Activated naive CD8-positive, alpha-beta T cell treated with anti-CD3 and anti-CD28 coated beads, Interleukin-2, amount 10 ng/mL, durations not matched to agents 7 days and 5 days (primary cell): ENCODE measurements around the gene DZIP1. TPM values are rescaled to one million over a fixed set of nuclear protein-coding genes. Genes with fewer than 3 reads are reported as not detected.

Experiments
- ATAC-seq: fragments of 150-1000 bp; cut with Tn5 transposase; one replicate; pipeline ENCODE4 v1.10.0; 2021; ENCODE audit warnings: low read depth, moderate library complexity
- POLR2A ChIA-PET: fragments of 350-600 bp; sonication (Branson Sonifier 250); formaldehyde crosslinking; loops from one replicate; lab custom pipeline; 2021; ENCODE audit warnings: antibody characterized with exemption; lab: Charles Lee
- DNase-seq: peaks from one replicate; pipeline ENCODE4 v3.0.0; 2021
- H3K27ac Mint-ChIP-seq: one replicate; pipeline ENCODE4 v1.8.0; 2022; ENCODE audit warnings: mild to moderate bottlenecking, mixed read lengths
- H3K27me3 Mint-ChIP-seq: one replicate; pipeline ENCODE4 v1.8.0; 2022; ENCODE audit warnings: mild to moderate bottlenecking, moderate library complexity, mixed read lengths
- H3K36me3 Mint-ChIP-seq: one replicate; pipeline ENCODE4 v1.8.0; 2021; ENCODE audit warnings: mild to moderate bottlenecking, mixed read lengths
- H3K4me1 Mint-ChIP-seq: one replicate; pipeline ENCODE4 v1.8.0; 2021; ENCODE audit warnings: mixed read lengths
- H3K4me3 Mint-ChIP-seq: one replicate; pipeline ENCODE4 v1.8.0; 2022; ENCODE audit warnings: mild to moderate bottlenecking, moderate library complexity, mixed read lengths
- H3K9me3 Mint-ChIP-seq: one replicate; pipeline ENCODE4 v1.8.0; 2021; ENCODE audit warnings: mixed read lengths
- total RNA-seq, 2 experiments: library from RNA; stranded (reverse); gene quantifications; one replicate each; pipeline ENCODE4 v1.2.3, GENCODE V29; 2021

DZIP1 gene
- total RNA-seq, 2 experiments from 2014 or later = 0.17 to 0.45 TPM

GRCh38 chr13:95660981-95661581, 16.6 kb upstream of the DZIP1 start:
- peaks cover 31% of the 10 kb centered on the region for H3K27me3 Mint-ChIP-seq
- ATAC-seq (no peak), DNase-seq (no peak)
- H3K4me1 Mint-ChIP-seq = no peaks in the 10 kb centered on the region
- no peak overlapping the region for H3K4me3 Mint-ChIP-seq
- no peaks in the 10 kb centered on the region for H3K36me3 Mint-ChIP-seq
- POLR2A ChIA-PET = interaction anchor here (1.0 kb wide), 1 partner anchor 16 kb away, joined by 4 read pairs; the partner anchor contains the start of gene DNAJC3
- no peak overlapping the region for H3K27ac Mint-ChIP-seq
- H3K9me3 Mint-ChIP-seq = no peaks in the 10 kb centered on the region

DNA sequence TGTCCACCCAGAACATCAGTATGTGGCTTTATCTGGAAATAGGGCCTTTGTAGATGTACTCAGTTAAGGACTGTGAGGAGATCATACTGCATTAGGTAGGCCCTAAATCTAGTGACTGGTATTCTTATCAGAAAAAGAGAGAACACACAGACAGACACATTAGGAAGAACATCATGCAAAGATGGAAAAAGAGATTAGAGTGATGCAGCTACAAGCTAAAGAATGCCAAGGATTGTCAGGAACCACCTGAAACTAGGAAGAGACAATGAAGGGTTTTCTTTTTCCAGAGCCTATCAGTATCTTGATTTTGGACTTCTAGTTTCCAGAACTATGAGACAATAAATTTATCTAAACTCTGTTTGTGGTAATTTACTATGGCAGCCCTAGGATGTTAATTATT, 15.0 kb upstream of the DZIP1 start:
- Mint-ChIP-seq H3K36me3 (no peaks in the 10 kb centered on the region), H3K9me3 (no peaks in the 10 kb centered on the region), H3K4me3 (no peak overlapping the region), H3K4me1 (no peaks in the 10 kb centered on the region), H3K27ac (no peak overlapping the region), H3K27me3 (peaks cover 23% of the 10 kb centered on the region)
- ATAC-seq = no peak
- DNase-seq = no peak
- POLR2A ChIA-PET = no interaction called here

- peaks cover 17% of the 10 kb centered on the region for H3K27me3 Mint-ChIP-seq
- H3K36me3 Mint-ChIP-seq = no peaks in the 10 kb centered on the region
- H3K9me3 Mint-ChIP-seq = no peaks in the 10 kb centered on the region
- no peak overlapping the region for H3K4me3 Mint-ChIP-seq
- no peak overlapping the region for H3K27ac Mint-ChIP-seq
- ATAC-seq (no peak), DNase-seq (no peak)
- POLR2A ChIA-PET = no interaction called here
- no peaks in the 10 kb centered on the region for H3K4me1 Mint-ChIP-seq
These were observed 12.0 kb upstream of the DZIP1 start for GRCh38 chr13:95656386-95657015.

DNA sequence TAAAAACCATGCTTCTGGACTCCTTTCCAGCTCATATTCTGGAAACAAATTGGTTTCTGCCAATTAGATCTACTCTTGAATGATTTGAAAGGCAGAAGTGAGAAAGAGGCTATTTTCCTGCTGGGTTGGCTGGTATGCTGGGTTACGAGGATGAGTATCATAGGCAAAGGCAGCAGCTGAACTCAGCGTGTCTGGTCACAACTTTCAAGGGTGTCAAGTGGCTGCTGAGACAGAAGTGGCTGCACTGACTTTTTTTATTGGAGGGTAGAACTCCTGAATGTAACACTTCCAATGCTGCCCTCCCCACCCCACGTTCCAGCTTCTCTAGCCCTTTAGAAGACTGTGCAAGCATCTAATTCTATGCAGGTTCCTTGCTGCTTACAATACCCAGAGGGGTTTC, 8.3 kb upstream of the DZIP1 start:
- Mint-ChIP-seq H3K27me3 (peaks cover 23% of the 10 kb centered on the region), H3K27ac (no peak overlapping the region), H3K36me3 (no peaks in the 10 kb centered on the region), H3K9me3 (no peaks in the 10 kb centered on the region), H3K4me1 (no peaks in the 10 kb centered on the region), H3K4me3 (no peak overlapping the region)
- no peak for DNase-seq
- ATAC-seq = no peak
- POLR2A ChIA-PET = no interaction called here

- Mint-ChIP-seq H3K27ac (no peak overlapping the region), H3K9me3 (no peaks in the 10 kb centered on the region), H3K27me3 (peaks cover 24% of the 10 kb centered on the region), H3K4me1 (no peaks in the 10 kb centered on the region), H3K4me3 (no peak overlapping the region), H3K36me3 (no peaks in the 10 kb centered on the region)
- POLR2A ChIA-PET = no interaction called here
- ATAC-seq (no peak), DNase-seq (no peak)
These were observed 7.8 kb upstream of the DZIP1 start for GRCh38 chr13:95652244-95652764.

GRCh38 chr13:95650696-95651095, 6.2 kb upstream of the DZIP1 start:
- DNase-seq (no peak), ATAC-seq (no peak)
- Mint-ChIP-seq H3K36me3 (no peaks in the 10 kb centered on the region), H3K27me3 (peaks cover 34% of the 10 kb centered on the region), H3K27ac (no peak overlapping the region), H3K4me1 (no peaks in the 10 kb centered on the region), H3K4me3 (no peak overlapping the region), H3K9me3 (no peaks in the 10 kb centered on the region)
- POLR2A ChIA-PET = no interaction called here

DNA sequence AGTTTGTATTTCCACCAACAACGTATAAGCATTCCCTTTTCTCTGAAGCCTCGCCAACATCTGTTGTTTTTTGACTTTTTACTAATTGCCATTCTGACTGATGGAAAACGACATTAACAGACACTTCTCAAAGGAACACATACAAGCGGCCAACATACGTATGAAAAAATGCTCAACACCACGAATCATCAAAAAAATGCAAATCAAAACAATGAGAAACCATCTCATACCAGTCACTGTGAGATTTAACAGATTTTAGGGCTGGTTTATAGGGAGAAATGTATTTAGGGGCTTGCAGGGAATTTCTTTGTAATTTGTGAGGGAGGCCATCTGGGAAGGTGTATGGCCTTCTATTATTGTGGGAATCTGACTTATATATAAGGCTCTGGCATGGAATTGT, 2.8 kb upstream of the DZIP1 start:
- Mint-ChIP-seq H3K4me3 (no peak overlapping the region), H3K9me3 (no peaks in the 10 kb centered on the region), H3K36me3 (no peaks in the 10 kb centered on the region), H3K27me3 (peaks cover 49% of the 10 kb centered on the region), H3K27ac (no peak overlapping the region), H3K4me1 (peaks cover 6% of the 10 kb centered on the region)
- POLR2A ChIA-PET = no interaction called here
- DNase-seq (no peak), ATAC-seq (no peak)

DNA sequence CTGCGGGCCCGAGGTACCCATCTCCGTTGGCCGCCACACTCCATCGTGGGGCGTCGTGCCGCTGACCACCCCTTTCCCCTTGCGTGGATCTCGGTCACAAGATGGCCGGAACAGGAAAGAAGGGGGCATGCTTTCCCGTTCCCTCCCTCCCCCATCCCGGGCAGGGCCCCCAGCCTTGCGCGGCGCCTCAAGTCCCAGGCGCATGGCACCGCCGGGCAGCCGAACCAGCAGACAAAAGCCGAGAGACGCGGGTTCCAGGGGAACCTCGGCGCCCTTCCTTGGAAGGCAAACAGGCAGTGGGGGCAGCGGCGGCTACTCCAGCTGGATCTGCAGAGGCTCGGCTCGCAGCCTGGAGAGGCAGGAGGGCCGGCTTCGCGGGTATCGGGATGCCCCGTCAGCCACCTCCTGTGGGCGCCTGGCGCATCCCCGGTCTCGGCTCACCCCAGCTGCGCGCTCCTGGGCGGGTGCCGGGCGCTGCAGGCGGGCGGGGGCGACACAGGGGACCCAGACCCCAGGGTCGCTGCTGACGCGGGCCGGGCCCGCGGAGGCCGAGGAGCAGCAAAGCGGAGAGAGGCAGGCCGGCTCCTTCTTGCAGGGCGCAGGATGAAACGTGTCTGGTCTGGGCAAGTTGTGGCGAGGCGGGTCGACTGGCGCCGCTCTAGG, 439 bp downstream of the DZIP1 start:
- ATAC-seq = peak; percentile 57
- Mint-ChIP-seq H3K4me1 (peaks cover 6% of the 10 kb centered on the region), H3K27me3 (peaks cover 62% of the 10 kb centered on the region), H3K9me3 (no peaks in the 10 kb centered on the region), H3K4me3 (peak overlapping the region; percentile 79), H3K27ac (no peak overlapping the region), H3K36me3 (no peaks in the 10 kb centered on the region)
- peak; percentile 50 for DNase-seq
- POLR2A ChIA-PET = no interaction called here

DNA sequence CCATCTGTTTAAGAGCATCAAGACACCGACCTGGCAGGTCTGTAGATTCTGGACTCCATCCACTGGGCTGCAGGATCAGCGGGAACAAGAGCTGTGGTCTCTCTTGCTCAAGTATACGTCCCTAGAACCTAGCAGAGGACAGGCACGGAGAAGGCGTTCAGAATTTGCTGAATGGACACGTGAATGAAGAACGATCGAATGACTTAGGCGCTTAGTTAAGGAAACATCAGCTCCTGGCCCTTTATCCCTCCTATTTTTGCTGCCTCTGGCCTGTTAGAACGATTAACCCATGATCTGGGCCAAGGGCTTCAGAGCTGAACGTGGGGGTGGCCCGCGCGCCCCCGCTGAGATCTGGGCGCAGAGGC, 953 bp downstream of the DZIP1 start:
- POLR2A ChIA-PET = no interaction called here
- no peak overlapping the region for H3K27ac Mint-ChIP-seq
- no peaks in the 10 kb centered on the region for H3K36me3 Mint-ChIP-seq
- H3K4me1 Mint-ChIP-seq = peaks cover 6% of the 10 kb centered on the region
- peak overlapping the region; percentile 77 for H3K4me3 Mint-ChIP-seq
- no peak for DNase-seq
- H3K9me3 Mint-ChIP-seq = no peaks in the 10 kb centered on the region
- peaks cover 62% of the 10 kb centered on the region for H3K27me3 Mint-ChIP-seq
- ATAC-seq = no peak

GRCh38 chr13:95642999-95643398, 1.5 kb downstream of the DZIP1 start:
- no peak overlapping the region for H3K4me3 Mint-ChIP-seq
- H3K4me1 Mint-ChIP-seq = peaks cover 6% of the 10 kb centered on the region
- no peaks in the 10 kb centered on the region for H3K9me3 Mint-ChIP-seq
- no peak overlapping the region for H3K27ac Mint-ChIP-seq
- ATAC-seq (no peak), DNase-seq (no peak)
- no peaks in the 10 kb centered on the region for H3K36me3 Mint-ChIP-seq
- peaks cover 60% of the 10 kb centered on the region for H3K27me3 Mint-ChIP-seq
- POLR2A ChIA-PET = no interaction called here

GRCh38 chr13:95642028-95642621, 2.4 kb downstream of the DZIP1 start:
- POLR2A ChIA-PET = no interaction called here
- Mint-ChIP-seq H3K27me3 (peaks cover 55% of the 10 kb centered on the region), H3K9me3 (no peaks in the 10 kb centered on the region), H3K4me3 (no peak overlapping the region), H3K36me3 (no peaks in the 10 kb centered on the region), H3K4me1 (peaks cover 8% of the 10 kb centered on the region), H3K27ac (no peak overlapping the region)
- DNase-seq = peak; percentile 38
- peak; percentile 28 for ATAC-seq

DNA sequence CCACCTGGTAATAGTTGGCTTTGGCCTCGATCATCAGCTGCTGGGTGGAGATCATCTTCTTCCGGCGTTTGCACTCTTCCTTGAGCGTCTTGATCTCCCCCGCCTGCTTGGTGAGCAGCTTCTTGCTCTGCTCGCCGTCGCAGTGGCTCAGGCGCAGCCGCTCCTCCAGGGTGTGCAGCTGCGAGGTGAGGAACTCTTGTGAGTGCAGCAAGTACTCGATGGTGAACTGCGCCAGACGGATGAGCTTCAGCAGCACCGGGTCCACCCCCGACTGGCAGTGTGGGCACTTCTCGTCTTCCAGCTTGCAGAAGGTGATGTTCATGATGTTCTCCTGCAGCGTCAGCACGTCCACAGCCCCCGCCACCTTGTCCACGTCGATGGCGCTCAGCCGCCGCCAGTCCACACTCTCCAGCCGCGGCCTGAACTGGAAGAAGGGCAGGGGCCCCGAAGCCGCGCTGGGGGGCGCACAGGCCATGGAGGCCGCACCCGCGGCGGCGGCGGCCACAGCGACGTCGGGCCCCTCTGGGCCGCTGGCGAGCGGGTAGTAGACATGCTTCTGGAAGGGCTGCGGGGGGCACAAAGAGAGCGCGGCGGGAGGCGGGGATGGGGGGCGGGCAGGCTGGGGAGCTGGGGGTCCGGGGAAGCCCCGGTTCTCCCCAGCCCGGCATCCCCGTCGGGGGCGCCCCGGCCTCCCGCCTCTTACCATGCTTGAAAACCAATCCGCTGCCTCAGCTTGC, 3.0 kb downstream of the DZIP1 start:
- H3K4me1 Mint-ChIP-seq = peaks cover 15% of the 10 kb centered on the region
- no peak overlapping the region for H3K4me3 Mint-ChIP-seq
- H3K9me3 Mint-ChIP-seq = no peaks in the 10 kb centered on the region
- peaks cover 50% of the 10 kb centered on the region for H3K27me3 Mint-ChIP-seq
- DNase-seq = no peak
- POLR2A ChIA-PET = no interaction called here
- H3K27ac Mint-ChIP-seq = no peak overlapping the region
- no peak for ATAC-seq
- H3K36me3 Mint-ChIP-seq = no peaks in the 10 kb centered on the region

DNA sequence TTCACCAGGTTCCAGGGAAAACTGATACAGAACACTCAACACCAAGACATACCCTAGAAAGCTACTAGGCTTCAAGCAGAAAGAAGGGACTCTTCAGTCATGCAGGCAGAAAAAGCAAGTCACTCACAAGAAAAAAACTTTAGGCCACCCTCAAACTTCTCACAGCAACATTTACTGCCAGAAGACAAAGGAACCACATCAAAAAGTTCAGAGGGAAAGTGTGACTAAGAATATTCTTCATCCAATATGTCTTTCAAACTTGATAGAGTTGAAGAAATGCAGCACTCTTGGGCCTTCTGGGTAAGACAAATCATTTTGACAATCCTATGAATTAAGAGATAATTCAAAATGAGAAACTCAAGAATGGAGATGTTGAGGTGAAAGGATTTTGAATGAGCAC, 7.7 kb downstream of the DZIP1 start:
- Mint-ChIP-seq H3K4me3 (peak overlapping the region; percentile 11), H3K4me1 (peaks cover 11% of the 10 kb centered on the region), H3K36me3 (no peaks in the 10 kb centered on the region), H3K27ac (peak overlapping the region; percentile 0), H3K27me3 (peaks cover 30% of the 10 kb centered on the region), H3K9me3 (no peaks in the 10 kb centered on the region)
- DNase-seq = no peak
- POLR2A ChIA-PET = no interaction called here
- ATAC-seq = peak; percentile 77
